CD4-positive, alpha-beta T cell treated with Interleukin-17A for 1 hour (primary cell): ENCODE results near the gene GRM8.

Experiments used
- DNase-seq: peaks from one replicate; pipeline ENCODE4 v3.0.0-alpha.2; 2020

GRM8 gene

DNA sequence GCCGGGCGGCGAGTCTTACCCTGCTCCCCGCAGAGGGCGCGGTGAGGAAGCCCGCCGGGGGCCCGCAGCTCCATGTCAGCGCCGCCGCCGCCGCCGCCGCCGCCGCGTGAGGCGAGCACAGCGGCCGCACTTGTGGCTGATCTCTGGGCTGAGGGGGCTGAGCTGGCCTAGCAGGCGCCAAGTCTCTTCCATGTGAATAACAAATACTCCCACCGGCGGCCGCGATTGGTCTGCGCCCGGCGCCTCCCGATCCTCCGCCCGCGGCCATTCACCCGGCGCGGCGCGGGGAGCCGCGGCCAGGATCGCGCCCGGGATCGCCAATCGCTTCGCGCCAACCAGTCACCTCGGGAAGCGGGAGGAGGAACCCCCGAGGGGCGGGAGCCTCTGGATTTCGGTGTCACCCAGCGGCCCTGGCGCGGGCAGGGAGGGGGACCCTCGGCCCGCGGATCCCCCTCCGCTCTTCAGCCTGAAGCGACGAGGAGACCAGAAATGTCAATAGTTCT, at the start of gene GRM8:
GRM8 (minus strand) TSS at position 164 of the 503 bp plus-strand sequence.
- DNase-seq = no peak

DNA sequence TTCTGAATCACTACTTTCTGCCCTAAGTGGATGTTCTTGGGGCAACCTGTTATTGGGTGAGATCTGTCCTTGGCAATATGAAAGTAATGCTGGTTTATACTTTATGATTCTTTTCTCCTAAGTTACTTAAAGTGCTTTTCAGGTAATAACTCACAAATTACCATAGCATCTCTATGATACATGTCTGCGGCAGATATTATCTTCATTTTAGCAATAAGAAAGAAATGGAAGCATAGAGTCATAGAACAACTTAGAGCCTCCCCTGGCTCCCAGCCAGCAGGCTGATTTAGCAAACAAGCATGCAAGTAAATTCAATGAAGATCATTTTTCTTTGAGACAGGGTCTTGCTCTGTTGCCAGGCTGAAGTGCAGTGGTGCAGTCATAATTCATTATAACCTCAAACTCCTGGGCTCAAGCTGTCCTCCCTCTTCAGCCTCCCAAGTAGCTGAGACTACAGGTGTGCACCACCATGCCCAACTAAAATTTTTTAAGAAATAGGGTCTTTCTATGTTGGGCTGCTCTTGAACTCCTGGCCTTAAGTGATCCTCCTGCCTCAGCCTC, 38.1 kb upstream of the GRM8 start:
- DNase-seq = no peak

GRCh38 chr7:127290116-127290655, 37.4 kb upstream of the GRM8 start:
- no peak for DNase-seq

DNA sequence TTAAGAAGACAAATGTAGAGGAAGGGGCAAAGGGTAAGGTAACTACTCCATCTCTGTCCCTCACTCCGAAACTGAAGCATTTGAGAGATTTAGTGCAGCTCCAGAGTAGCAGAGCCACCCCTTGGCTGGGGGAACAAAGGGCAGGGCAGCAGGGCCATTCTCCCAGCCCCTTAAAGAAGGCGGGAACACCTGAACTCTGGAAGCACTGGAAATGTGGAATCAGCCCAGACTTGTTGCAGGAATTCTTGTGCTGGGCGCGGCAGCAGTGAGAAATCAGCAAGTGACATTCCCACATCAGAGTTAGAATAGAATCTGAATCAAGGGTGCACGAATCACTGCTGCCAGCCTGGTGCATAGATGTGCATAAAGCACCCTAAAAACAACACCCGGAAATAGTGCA, 34.4 kb upstream of the GRM8 start:
- DNase-seq = no peak

GRCh38 chr7:127270093-127270492, 17.4 kb upstream of the GRM8 start:
- DNase-seq = no peak

- DNase-seq = no peak
Observed at GRCh38 chr7:127266047-127266446, 13.3 kb upstream of the GRM8 start.

- DNase-seq = no peak
Observed at GRCh38 chr7:127264219-127264618, 11.5 kb upstream of the GRM8 start.

DNA sequence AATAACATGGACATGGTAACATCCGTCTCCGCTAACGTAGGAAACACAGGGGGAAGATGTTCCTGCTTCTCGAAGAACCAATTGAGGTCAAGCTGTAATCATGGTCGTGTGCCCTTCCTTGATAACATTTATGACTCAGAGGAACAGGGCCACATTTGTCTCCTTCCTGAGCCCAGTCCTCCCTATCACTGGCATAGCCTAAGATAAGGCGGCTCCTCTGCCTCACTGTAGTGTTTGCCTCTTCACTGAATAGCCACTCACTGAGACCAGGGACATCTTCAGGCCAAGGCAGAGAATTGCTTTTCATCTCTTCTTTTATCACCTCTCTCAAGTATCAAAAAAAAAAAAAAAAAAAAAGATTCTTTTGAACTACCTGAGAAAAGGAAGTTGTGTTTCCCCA, 5.4 kb upstream of the GRM8 start:
- no peak for DNase-seq

- DNase-seq = no peak
Observed at GRCh38 chr7:127257086-127257485, 4.3 kb upstream of the GRM8 start.

GRCh38 chr7:127256041-127256725, 3.4 kb upstream of the GRM8 start:
- no peak for DNase-seq

GRCh38 chr7:127254163-127254684, 1.5 kb upstream of the GRM8 start:
- DNase-seq = no peak

DNA sequence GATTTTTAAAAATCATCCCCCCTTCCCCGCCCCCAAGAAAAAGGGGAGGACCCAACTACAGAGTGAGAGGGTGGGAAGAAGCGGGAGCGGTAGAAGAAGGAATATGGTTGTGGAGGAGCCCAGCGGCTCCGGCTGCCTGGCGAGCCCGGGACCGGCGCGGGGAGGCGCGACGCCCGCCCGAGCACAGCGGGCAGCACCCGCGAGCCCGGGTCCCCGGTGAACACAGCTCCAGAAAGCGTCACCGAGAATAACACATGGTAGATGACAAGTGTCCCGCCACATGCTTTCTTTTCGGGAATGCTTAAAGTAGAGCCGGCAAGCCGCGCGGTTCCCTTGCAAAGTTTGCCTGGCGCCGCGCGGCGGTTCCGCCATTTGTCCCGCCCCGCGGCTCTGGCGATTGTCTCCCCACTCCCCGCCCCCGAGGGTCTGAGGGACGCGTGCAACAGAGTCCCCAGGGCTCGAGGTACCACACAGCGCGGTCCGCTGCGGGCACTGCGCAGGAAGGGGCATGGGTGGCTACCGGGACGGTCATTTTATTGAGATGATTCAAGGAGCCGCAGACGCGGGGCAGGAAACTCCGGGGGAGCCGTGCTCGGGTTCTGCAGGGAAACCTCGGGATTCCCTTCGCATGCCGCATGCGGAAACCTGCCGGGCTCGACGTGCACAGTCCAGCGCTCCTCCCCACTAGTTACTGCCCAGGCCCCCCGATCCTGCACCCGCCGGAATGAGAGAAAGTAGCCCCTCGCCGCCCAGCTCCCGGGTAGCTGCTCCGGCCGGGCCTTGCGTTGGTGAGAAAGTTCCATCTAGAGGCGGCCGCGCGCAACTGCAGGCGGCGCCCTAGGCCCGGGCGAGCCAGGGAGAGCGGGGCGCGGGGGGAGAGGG, 781 bp upstream of the GRM8 start:
- peak; percentile 51 for DNase-seq

- DNase-seq = no peak
Observed at GRCh38 chr7:127252377-127252713, 396 bp downstream of the GRM8 start.

DNA sequence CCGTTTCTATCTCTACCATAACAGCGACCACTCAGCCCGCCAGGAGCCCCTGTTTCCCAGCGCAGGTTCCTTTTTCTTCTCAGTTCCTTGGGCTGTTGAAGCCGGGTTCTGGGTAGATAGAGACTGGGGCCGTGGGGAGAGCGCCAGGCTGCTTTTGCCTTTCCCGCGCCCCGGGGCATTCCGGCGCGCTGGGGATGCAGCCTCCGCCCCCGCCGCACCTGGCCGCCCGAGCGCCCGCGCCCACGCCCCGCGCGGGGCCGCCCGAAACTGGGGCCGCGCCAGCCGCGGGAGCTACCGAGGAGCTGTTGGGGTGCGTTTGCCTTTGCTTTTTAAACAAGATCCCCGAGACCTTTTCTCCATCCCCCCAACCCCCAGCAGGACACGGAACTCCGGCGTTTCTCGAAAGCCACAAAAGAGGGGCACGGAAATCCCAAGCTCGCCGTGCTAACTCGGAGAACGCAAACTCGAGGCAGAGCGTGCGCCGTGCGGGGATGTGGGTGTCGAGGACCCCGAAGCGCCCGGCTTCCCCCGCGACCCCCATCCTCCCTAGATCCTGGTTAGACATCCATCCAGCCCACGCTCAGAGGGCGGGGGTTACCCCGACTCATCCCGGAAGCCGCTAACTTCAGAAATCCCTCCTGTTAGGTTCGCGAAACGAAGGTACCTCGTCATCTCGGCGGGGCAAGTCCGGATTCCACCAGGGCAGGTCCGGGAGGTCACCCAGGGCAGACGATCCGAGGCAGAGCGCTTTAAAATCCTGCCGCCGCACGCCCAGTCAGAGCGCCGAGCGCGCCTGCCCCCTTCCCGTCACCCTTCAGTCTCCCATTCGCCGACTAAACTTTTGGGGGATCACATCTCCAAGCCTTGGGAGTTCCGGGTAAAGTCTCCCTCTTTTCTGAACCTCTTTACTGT, 1.0 kb downstream of the GRM8 start:
- DNase-seq = no peak

- no peak for DNase-seq
Observed at GRCh38 chr7:127251036-127251464, 1.7 kb downstream of the GRM8 start.

- no peak for DNase-seq
Observed at GRCh38 chr7:127250312-127251035, 2.3 kb downstream of the GRM8 start.

DNA sequence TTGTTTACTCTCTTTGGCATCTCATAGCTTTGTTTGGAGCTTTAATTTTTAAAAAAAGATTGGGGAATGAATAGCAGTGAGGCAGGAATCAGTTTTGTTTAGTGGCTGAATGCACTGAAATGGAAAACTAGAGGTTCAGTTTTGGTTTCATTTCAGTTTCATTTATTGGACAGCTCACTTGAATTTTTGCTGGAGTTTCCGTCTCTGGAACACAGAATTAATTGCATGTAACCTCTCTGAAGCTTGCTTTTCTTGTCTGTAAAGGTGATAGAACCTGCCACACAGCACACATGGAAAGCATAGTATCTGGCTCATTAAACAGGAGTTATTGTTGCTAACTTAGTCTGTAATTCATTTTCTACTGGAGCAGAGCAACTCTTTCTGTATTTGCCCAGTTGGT, 7.1 kb downstream of the GRM8 start:
- DNase-seq = no peak

DNA sequence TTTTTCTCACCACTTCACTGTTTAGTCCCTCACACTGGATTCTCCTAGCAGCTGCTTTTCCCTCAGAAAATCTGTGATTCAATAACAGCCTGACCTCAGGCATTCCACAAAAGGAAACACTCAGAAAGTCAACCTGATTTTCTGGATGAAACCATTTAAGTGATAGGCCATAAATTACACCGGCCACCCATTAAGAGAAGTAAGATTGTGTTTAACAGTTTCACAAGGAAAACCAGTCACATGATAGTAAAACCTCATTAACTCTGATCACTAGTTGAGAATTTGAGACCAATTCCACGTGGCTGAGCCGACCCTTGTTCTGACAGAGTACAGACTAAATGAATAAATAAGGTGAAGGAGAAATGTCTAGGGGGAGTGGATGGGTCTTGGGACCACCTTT, 7.7 kb downstream of the GRM8 start:
- DNase-seq = no peak

DNA sequence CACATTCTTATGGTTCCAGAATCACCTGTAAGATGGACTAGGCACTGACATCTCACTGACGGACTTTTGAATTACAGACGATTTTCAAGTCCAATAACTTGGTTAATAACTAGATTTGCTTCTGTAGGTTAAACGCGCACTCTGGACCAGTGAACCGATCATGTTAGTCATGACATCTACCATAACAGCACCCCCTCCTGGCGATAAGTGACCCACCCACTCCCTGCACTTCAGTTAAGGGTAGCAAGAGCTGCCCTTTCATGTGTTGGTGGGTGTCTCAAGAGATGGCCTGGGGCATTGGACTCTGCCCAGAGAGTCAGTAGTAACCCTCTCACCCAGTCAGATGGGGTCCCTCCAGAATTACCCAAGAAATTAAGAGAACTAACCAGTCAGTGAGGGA, 12.9 kb downstream of the GRM8 start:
- DNase-seq = no peak

- no peak for DNase-seq
Observed at GRCh38 chr7:127233630-127234029, 19.1 kb downstream of the GRM8 start.

DNA sequence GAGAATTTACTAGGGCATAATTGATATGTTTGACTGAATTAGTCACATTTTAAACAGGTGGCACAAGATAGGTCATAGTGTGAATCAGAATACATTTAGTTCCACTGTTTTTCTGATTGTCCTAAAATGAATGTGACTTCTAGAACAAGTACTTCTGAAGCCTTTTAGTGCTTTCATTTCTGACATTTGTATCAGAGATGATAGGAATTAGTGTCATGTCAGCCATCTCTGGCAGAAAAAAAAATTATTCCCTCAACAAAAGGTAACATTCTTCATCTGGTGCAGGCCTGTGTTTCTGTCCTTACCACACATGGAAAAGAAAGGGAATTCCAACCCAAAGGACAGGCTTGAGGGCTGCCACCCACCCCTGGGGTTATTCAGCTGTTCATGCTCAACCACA, 21.3 kb downstream of the GRM8 start:
- DNase-seq = no peak
